ENCODE measurements around the gene ZNF503. TPM values are rescaled to one million over a fixed set of nuclear protein-coding genes. Genes with fewer than 3 reads are reported as not detected.
"Not testable (repeated sequence)": the region's sequence is repeated elsewhere in the genome, so short reads cannot be mapped to it uniquely, and the experiment has no call there.

ZNF503 gene
- total RNA-seq, 1 donor from 2014 or later: 5.6 TPM

GRCh38 chr10:75395066-75395931 lies 6.3 kb downstream of the ZNF503 start:
- DNase-seq: no peak

DNA sequence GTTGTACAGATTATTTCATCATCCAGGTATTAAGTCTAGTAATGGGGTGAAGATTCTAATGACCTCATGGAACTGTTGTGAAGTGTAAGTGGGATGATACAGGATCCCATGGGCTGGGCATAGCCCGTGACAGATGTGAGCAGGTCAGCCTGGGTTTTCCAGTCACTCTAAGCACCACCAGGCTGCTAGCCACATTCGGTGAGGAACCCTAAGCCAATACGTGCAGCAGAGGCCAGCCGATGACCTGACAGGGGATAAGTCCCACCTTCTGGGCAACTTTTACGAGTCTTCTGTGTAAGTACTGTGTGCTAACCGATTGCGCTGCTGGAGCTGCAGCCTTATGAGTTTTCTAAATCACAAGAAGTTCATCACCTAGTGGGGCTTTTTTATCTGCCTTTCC lies 7.3 kb downstream of the ZNF503 start:
- DNase-seq: no peak

DNA sequence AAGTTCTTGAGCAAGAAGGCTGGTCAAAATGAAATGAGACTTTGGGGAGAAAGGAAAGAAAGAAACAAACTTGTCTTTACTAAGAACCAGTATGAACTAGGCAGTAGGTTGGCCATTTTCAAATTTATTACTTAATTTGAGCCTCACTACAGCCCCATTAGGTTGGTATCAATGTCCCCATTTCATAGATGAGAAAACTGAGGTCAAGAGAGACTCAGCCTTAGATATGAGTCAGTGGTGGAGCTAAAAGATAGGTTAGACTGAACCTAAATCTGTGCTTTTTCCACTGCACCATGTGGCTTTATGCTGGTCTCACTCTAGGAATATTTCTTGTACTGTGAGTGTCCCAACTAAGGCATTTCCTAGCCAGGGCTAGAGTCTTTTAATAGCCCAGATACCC lies 8.8 kb downstream of the ZNF503 start:
- DNase-seq: no peak

- no peak for DNase-seq
Measured at GRCh38 chr10:75392271-75392670, 9.3 kb downstream of the ZNF503 start.

GRCh38 chr10:75390178-75390577 lies 11.4 kb downstream of the ZNF503 start:
- no peak for DNase-seq

DNA sequence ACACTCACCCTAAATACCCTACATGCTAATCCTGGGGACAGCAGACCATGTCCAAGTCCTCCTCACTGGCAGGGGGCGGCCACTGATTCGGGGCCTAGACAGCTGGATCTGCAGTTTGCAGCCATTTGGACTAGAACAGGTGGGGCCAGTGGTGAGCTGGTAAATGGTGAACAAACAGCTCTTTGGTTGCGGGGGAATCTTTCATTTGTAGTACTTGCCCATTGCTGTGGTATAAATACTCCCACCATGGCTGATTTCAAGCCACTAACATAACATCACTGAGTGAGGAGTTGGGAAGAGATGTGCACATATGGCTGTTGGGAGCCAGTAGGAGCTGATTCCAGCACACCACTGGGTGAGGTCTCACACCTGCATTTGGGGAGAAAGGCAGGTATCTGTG lies 13.5 kb downstream of the ZNF503 start:
- DNase-seq: no peak

GRCh38 chr10:75386128-75386527 lies 15.4 kb downstream of the ZNF503 start:
- DNase-seq: no peak

DNA sequence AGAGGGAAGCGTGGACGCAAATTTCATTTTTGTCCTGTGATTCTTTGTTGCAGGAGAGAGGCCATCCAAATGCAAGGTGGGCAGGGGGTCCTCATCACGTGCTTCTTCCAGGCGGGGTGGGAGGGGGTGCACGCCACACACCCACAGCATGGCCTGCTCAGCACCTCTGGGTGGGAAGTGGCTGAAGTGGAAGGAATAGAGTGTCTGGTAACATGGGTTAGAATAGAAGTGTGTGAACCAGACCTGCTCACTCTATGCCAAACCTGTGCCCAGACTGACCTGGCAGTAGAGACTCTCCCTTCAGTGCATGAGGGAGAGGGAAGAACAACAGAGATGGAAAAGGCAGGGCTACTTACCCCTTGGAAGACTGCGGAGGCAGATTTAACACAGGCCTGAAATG lies 21.7 kb downstream of the ZNF503 start:
- no peak for DNase-seq

DNA sequence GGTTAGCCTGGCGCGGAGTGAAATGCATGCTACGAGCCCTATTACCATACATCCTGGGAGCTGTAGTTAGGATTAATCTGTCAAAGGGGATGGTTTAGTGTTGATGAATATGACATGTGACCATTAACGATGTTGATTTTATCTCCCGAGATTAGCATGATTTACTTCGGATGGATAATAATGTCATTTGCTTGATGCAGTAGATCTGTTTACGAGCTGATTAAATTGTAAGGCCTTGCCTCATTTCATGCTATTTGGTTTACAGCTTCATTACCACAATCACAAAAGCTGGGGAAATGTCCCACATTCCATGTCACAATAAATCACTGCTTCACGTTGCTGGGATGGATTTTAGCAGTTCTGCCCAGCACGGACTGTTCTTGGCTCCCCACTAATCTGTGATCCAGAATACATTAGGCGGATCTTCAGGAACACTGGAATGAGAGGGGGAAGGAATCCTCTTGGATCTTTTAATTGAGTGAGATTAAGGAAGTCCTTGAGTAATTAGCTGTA lies 22.3 kb downstream of the ZNF503 start:
- DNase-seq: no peak

GRCh38 chr10:75378379-75378778 lies 23.2 kb downstream of the ZNF503 start:
- DNase-seq: no peak

GRCh38 chr10:75377869-75378268 lies 23.7 kb downstream of the ZNF503 start:
- no peak for DNase-seq

DNA sequence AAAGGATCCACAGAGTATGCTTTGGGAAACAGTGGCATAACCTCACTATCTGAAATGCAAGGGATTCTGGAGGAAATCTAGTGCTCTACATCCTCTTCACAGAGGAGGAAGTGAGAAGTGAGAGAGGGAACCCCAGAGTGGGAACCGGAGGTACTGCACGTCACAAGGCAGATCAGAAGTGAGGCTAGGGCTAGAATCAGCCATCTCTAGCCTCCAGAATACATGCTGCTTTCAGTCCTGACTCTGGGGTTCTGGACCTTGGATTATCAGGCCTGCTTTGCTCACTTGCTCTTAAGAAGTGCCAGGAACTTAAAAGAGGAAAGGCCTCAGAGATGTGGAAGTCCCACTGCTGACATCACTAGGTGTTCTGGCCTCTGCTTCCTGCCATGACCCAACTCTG lies 25.7 kb downstream of the ZNF503 start:
- no peak for DNase-seq

DNA sequence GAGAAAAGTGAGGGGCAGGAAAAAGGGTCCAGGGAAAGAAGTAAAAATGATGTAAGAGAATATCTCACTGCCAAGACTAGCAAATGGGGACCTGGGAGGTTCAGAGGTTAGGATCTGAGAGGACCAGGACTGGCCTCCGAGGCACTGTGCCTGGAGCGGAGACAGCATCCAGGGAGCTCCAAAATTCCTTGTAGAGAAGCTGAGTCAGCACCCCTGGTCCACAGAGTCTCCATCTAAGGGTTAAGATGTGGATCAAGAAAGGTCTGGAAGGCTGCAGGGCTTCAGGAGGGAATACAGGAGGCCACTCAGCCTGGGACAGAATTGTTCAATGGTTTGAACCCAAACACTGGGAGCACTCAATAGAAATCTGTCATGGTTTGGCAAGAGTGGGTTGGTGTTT lies 30.6 kb downstream of the ZNF503 start:
- DNase-seq: no peak

DNA sequence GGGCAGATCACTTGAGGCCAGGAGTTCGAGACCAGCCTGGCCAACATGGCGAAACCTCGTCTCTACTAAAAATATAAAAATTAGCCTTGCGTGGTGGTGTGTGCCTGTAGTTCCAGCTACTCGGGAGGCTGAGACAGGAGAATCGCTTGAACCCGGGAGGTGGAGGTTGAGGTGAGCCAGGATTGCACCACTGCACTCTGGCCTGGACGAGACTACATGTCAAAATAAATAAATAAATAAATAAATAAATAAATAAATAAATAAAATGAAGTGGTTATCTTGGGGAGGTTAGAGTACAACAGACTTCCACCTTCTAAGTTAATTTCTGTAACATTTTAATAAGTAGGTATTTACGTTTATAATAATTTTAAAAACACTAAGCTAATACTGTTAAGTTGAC lies 31.7 kb downstream of the ZNF503 start:
- DNase-seq: not testable (repeated sequence)

GRCh38 chr10:75367901-75368300 lies 33.7 kb downstream of the ZNF503 start:
- no peak for DNase-seq

- DNase-seq: no peak
Measured at GRCh38 chr10:75367021-75367487, 34.5 kb downstream of the ZNF503 start.

DNA sequence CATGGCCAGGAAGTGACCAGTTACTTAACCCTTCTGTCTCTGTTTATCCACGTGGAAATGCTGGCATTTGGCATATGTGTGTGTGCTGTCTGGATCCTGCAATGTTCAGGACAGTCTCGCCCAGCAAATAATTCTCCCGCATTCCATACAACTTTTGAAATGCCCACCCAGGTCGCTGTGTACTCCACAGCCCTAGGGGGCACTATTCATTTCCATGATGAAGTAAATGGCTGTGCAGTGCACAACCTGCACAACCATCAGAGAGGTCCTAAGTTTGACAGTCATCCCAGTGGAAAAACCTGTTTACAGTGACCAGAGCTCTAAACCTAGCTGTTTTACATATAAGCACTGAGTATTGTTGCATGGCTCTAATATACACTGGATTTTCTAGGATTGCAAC lies 38.1 kb downstream of the ZNF503 start:
- DNase-seq: no peak

DNA sequence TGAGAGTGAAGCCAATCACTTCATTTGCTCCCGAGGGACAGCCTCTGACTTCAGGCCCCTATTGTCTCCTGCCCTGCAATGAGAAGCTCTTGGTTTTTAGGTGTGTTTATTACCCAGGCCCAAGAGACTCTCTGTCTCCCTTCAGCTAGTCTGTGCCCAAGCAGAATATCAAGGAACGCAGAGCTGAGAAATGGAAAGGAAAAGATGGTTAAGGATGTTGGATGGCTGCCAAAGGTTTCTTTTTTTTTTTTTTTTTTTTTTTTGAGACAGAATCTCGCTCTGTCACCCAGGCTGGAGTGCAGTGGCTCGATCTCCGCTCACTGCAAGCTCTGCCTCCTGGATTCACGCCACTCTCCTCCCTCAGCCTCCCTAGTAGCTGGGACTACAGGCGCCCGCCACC lies 41.7 kb downstream of the ZNF503 start:
- DNase-seq: not testable (repeated sequence)

DNA sequence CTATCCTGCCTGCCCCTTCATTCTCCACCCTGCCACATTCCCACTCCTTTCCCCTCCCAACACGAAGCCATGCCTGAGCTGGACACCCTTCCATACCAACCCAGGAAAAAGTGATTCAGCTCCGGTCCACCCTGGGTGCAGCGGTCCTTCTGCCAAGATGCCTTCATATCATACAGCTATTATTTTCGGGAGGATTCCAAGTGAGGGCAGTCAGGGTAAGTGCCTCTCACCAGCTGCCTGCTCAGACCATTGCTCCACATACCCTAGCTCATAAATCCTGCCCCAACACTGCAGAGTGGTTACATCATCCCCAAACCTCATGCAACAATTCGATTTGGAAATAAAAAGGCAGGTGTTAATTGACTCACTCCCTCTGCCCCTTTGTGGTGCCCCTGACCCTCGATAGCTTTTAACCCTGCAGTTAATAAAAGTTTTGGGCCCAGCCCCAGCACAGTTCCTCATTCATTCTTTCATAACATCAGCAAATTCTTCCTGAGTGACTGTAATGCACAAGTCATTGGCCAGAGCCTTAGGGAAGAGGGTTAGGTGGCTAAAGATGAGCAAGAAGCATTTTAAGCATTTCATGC lies 42.6 kb downstream of the ZNF503 start:
- no peak for DNase-seq

GRCh38 chr10:75358132-75358531 lies 43.4 kb downstream of the ZNF503 start:
- DNase-seq: no peak

DNA sequence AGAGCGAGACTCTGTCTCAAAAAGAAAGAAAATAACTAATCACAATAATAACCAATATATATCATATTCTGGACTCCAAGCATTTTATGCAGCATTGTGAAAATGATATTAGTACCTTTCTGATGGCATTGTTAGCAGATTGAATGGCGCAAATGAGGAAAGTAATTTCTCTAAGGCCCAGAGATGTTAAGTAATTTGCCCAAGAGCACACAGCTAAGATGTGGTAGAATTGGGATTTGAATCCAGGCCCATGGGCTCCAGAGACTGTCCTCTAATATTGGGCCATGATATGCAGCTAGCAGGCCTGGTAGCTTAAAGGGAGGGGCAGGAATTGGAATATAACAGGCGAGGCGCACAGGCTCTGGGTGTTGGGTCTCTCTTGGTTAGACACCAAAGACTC lies 44.1 kb downstream of the ZNF503 start:
- no peak for DNase-seq

- DNase-seq: no peak
Measured at GRCh38 chr10:75356484-75356883, 45.1 kb downstream of the ZNF503 start.

DNA sequence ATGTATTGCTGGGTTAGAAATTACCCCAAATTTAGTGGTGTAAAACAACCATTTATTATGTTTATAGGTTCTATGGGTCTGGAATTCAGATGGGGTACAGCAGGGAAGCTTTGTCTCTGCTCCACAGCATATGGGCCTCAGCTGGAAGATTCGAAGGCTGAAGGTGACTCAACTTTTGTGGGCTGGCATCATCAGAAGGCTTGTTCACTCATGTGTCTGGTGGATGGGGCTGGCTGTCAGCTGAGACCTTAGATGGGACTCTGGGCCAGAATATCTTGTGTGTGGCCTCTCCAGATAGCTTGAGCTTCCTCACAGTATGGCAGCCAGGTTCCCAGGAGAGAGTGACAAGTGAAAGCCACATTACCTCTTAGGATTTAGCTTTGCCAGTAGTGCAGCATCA lies 45.9 kb downstream of the ZNF503 start:
- no peak for DNase-seq

DNA sequence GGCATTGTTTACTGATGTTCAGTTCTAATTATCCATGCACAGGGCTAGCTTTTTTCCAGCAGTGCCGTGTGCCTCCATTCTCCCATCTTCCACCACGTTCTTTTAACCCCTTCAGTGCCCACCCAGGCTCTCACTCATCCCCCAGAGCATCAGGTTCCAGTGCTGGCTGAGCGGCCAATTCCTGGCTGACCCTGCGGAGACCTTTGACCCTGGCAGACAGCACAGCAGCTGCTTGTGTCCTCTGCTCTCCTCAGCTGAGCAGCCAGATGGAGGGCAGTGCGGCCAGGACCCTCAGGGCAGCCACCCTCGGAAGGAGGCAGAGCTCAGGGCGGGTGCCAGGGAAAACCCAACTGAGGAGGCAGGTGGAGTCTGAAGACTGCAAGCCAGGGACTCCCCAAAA lies 48.4 kb downstream of the ZNF503 start:
- DNase-seq: no peak

Measured in skin of body (tissue), 2 donors.